WTC11 (cell line): ENCODE results near the gene PERP. TPM values are rescaled to one million over a fixed set of nuclear protein-coding genes. Genes with fewer than 3 reads are reported as not detected.

ENCODE experiments used
- AFF4 ChIP-seq: sonication (generic); formaldehyde crosslinking; IDR thresholded peaks from 2 replicates; pipeline ENCODE4 v1.8.1; 2023; ENCODE audit warnings: mild to moderate bottlenecking, missing genetic modification reagents, borderline replicate concordance
- ATF1 ChIP-seq: sonication (generic); formaldehyde crosslinking; IDR thresholded peaks from 2 replicates; pipeline ENCODE4 v1.8.1; 2023; ENCODE audit warnings: mild to moderate bottlenecking, moderate library complexity, missing genetic modification reagents
- ATF2 ChIP-seq: sonication (generic); formaldehyde crosslinking; IDR thresholded peaks from 2 replicates; pipeline ENCODE4 v1.8.1; 2022; ENCODE audit warnings: low read depth, missing genetic modification reagents, borderline replicate concordance
- CREB1 ChIP-seq: sonication (generic); formaldehyde crosslinking; IDR thresholded peaks from 2 replicates; pipeline ENCODE4 v1.8.0; 2023; ENCODE audit warnings: mild to moderate bottlenecking, missing genetic modification reagents
- E2F1 ChIP-seq: sonication (generic); formaldehyde crosslinking; IDR thresholded peaks from 2 replicates; pipeline ENCODE4 v1.8.0; 2022; ENCODE audit warnings: mild to moderate bottlenecking, missing genetic modification reagents
- ERG ChIP-seq: fragments of 250-450 bp; sonication (Bioruptor Pico); IDR thresholded peaks from 2 replicates; pipeline ENCODE4 v1.8.0; 2021; ENCODE audit warnings: mild to moderate bottlenecking
- FOXP1 ChIP-seq: sonication (generic); formaldehyde crosslinking; IDR thresholded peaks from 2 replicates; pipeline ENCODE4 v1.8.0; 2022; ENCODE audit warnings: missing genetic modification reagents, mild to moderate bottlenecking, moderate library complexity, borderline replicate concordance
- HMGXB4 ChIP-seq: sonication (generic); formaldehyde crosslinking; IDR thresholded peaks from 2 replicates; pipeline ENCODE4 v1.8.1; 2023; ENCODE audit warnings: mild to moderate bottlenecking, moderate library complexity, missing genetic modification reagents
- JAZF1 ChIP-seq: fragments of 250-450 bp; sonication (Bioruptor Pico); IDR thresholded peaks from 2 replicates; pipeline ENCODE4 v1.9.0; 2021; ENCODE audit warnings: moderate library complexity, mild to moderate bottlenecking, inconsistent platforms
- NFYB ChIP-seq: sonication (generic); formaldehyde crosslinking; conservative IDR thresholded peaks from 2 replicates; pipeline ENCODE4 v1.8.0; 2022; ENCODE audit warnings: low read depth, missing genetic modification reagents
- NR1H2 ChIP-seq: sonication (generic); formaldehyde crosslinking; IDR thresholded peaks from 2 replicates; pipeline ENCODE4 v1.9.0; 2021; ENCODE audit warnings: mild to moderate bottlenecking, moderate library complexity, missing genetic modification reagents
- OVOL2 ChIP-seq: fragments of 250-450 bp; sonication (Bioruptor Pico); IDR thresholded peaks from 2 replicates; pipeline ENCODE4 v1.9.0; 2021; ENCODE audit warnings: mild to moderate bottlenecking, borderline replicate concordance
- SMAD3 ChIP-seq: sonication (generic); formaldehyde crosslinking; IDR thresholded peaks from 2 replicates; pipeline ENCODE4 v1.8.0; 2022; ENCODE audit warnings: missing genetic modification reagents, mild to moderate bottlenecking, borderline replicate concordance
- ZNF121 ChIP-seq: sonication (generic); formaldehyde crosslinking; IDR thresholded peaks from 2 replicates; pipeline ENCODE4 v1.8.0; 2023; ENCODE audit warnings: missing genetic modification reagents
- ZNF138 ChIP-seq: sonication (generic); formaldehyde crosslinking; conservative IDR thresholded peaks from 2 replicates; pipeline ENCODE4 v1.8.1; 2022; ENCODE audit warnings: mild to moderate bottlenecking, moderate library complexity, missing genetic modification reagents
- ZNF219 ChIP-seq: sonication (generic); formaldehyde crosslinking; IDR thresholded peaks from 2 replicates; pipeline ENCODE4 v1.8.0; 2023; ENCODE audit warnings: missing genetic modification reagents, mild to moderate bottlenecking, borderline replicate concordance
- ZNF232 ChIP-seq: sonication (generic); formaldehyde crosslinking; IDR thresholded peaks from 2 replicates; pipeline ENCODE4 v1.8.0; 2022; ENCODE audit warnings: mild to moderate bottlenecking, missing genetic modification reagents
- ZNF317 ChIP-seq: sonication (generic); formaldehyde crosslinking; IDR thresholded peaks from 2 replicates; pipeline ENCODE4 v1.8.1; 2023; ENCODE audit warnings: low read depth, mild to moderate bottlenecking, moderate library complexity, missing genetic modification reagents, borderline replicate concordance
- ZNF512 ChIP-seq: sonication (generic); formaldehyde crosslinking; IDR thresholded peaks from 2 replicates; pipeline ENCODE4 v1.8.1; 2022; ENCODE audit warnings: missing genetic modification reagents, borderline replicate concordance
- ZNF532 ChIP-seq: fragments of 250-450 bp; sonication (Bioruptor Pico); IDR thresholded peaks from 2 replicates; pipeline ENCODE4 v1.9.0; 2021; ENCODE audit warnings: mild to moderate bottlenecking, borderline replicate concordance
- total RNA-seq: library from RNA; stranded (reverse); gene quantifications from 3 replicates; pipeline ENCODE4 v1.2.3, GENCODE V29; 2021

The PERP gene
- total RNA-seq, 1 experiment from 2014 or later: 26.9 TPM

GRCh38 chr6:138107078-138107751, at the start of gene PERP (continued):
- TF ChIP-seq ATF1 (CRISPR knock-in tag) (no peak), AFF4 (CRISPR knock-in tag) (no peak), ATF2 (CRISPR knock-in tag) (no peak), FOXP1 (CRISPR knock-in tag) (peak; percentile 80; the same call in 1 of the 2 replicates), HMGXB4 (CRISPR knock-in tag) (peak; percentile 91), ZNF512 (CRISPR knock-in tag) (no peak), E2F1 (CRISPR knock-in tag) (no peak), ZNF317 (CRISPR knock-in tag) (no peak), SMAD3 (no peak), NFYB (CRISPR knock-in tag) (no peak), ZNF532 (CRISPR knock-in tag) (no peak), ERG (CRISPR knock-in tag) (no peak), JAZF1 (CRISPR knock-in tag) (no peak), OVOL2 (CRISPR knock-in tag) (no peak), ZNF219 (CRISPR knock-in tag) (no peak), ZNF232 (CRISPR knock-in tag) (no peak), NR1H2 (no peak), CREB1 (CRISPR knock-in tag) (no peak), ZNF121 (CRISPR knock-in tag) (no peak), ZNF138 (CRISPR knock-in tag) (no peak)
